SHP77 (cell line): ENCODE results near the gene ABL2.

Experiments
- DNase-seq, 2 experiments: peaks; one replicate each; lab custom pipeline; 2025; lab: John Stamatoyannopoulos, UW

Gene ABL2

GRCh38 chr1:179092896-179093461, 136.5 kb downstream of the ABL2 start:
- no peak for DNase-seq

- DNase-seq = peak in 1 of 2 experiments; percentile 32
Observed at GRCh38 chr1:179091691-179092165, 137.7 kb downstream of the ABL2 start.

DNA sequence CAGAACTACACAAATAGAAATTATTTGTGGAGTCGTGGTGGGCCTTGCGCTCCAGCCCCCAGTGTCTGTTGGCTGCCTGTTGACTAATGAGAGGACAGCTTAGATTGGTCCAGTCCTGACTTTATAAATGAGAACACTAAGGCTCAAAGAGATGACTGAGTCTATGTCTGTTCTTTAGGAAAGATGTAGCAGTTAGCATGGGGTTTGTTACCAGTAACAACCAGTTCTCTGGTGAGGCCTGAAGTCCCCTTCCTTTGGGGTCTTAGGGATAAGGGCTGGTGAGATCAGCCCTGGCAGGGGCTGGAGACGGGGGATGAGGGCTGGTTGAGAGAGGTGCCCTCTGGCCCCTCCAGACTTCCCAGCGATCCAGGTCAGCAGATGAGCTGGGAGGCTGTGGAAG, 138.6 kb downstream of the ABL2 start:
- no peak for DNase-seq

DNA sequence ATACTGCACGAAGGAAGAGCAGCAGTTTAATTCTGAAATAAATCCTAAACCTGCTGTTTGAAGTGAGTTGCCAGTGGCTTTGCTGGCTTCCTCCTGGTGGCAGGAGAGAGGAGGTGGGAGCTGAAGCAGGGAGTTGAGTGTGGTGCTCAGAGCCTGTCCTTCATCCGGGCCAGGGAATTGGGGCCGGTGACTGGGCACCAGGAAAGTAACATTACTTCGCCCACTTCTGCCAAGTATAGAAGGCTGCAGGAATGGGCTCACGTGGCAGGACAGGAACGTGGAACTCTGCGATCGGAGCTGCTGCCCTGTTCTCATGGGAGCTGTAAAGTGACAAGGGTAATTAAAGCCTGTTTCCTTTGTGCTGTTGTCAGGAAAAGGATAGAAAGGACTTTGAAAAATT, 139.0 kb downstream of the ABL2 start:
- no peak for DNase-seq

GRCh38 chr1:179089827-179090482, 139.5 kb downstream of the ABL2 start:
- DNase-seq = no peak

DNA sequence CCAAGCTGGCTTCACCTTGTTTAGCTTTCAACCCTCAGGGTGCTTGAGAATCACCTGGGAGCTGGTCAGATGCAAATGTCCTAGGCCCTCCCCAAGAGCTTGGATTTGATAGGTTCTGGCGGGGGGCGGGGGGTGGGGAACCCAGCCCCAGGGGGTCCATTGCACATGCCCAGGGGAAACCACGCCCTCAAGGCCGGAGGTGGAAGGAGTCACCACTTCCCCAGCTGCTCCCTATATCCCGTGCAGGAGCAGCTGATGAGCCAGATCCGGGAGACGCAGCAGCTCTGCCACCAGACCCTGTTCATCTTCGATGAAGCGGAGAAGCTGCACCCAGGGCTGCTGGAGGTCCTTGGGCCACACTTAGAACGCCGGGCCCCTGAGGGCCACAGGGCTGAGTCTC, 141.8 kb downstream of the ABL2 start:
- no peak for DNase-seq

- DNase-seq = no peak
Observed at GRCh38 chr1:179083533-179083932, 145.9 kb downstream of the ABL2 start.

GRCh38 chr1:179082999-179083335, 146.5 kb downstream of the ABL2 start:
- DNase-seq = no peak

GRCh38 chr1:179082333-179082998, 147.0 kb downstream of the ABL2 start:
- peak in 1 of 2 experiments; percentile 15 for DNase-seq

DNA sequence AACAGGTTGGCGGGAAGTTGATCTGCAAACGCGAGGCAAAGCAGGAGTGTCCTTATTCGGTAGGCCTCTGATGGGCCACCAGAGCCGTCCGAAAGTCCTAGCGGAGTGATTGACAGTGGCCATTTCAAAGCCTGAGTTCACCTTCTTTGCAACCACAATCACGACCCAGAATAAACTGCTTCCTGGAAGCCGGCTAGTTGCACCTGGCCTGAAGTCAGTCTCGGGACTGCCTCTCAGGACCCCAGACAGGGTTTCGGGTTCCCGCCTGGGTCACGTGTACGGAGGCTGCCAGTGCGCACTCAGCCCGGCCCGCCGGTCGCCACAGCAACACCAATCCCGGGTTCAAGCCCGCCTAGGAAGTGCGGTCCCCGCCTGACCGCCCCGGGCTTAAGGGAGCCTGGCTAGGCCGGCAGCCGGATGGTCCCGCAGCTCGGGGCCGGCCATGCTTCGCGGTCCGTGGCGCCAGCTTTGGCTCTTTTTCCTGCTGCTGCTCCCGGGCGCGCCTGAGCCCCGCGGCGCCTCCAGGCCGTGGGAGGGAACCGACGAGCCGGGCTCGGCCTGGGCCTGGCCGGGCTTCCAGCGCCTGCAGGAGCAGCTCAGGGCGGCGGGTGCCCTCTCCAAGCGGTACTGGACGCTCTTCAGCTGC, 147.7 kb downstream of the ABL2 start, which contains the start of gene TOR3A:
TOR3A (plus strand) TSS at position 384 of the 646 bp plus-strand sequence; CDS start at position 443, 59 bp downstream.
- DNase-seq = peak; percentile 73 to 89

- no peak for DNase-seq
Observed at GRCh38 chr1:179080866-179081686, 148.4 kb downstream of the ABL2 start.

DNA sequence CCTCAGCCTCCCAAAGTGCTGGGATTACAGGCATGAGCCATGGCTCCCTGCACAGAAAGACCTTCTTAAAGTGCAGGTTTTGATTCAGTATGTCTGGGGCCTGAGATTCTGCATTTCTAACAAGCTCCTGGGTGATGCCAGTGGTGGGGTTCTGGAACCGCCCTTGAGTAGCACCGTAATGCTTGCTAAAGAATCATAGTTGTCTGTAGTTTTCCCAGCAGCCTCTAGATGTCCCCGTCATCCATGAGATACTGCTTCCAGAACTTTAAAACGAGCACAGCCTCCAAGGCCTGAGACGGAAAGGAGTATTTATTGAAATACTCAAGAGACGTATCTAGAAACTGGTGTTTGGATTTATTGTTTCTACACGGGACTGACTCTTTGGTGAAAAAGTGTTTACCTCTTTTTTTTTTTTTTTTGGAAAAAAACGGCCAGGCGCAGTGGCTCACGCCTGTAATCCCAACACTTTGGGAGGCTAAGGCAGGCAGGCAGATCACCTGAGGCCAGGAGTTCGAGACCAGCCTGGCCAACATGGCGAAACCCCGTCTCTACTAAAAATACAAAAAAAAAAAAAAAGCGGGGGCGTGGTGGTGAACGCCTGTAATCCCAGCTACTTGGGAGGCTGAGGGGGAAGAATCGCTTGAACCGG, 150.2 kb downstream of the ABL2 start:
- DNase-seq = peak; percentile 71 to 73

- DNase-seq = no peak
Observed at GRCh38 chr1:179077396-179077795, 152.1 kb downstream of the ABL2 start.

- DNase-seq = no peak
Observed at GRCh38 chr1:179066471-179066870, 163.0 kb downstream of the ABL2 start.

GRCh38 chr1:179061360-179062282, 167.9 kb downstream of the ABL2 start:
- DNase-seq = no peak

- no peak for DNase-seq
Observed at GRCh38 chr1:179058487-179059483, 170.7 kb downstream of the ABL2 start.

- DNase-seq = no peak
Observed at GRCh38 chr1:179055937-179056336, 173.5 kb downstream of the ABL2 start.

GRCh38 chr1:179053486-179053885, 176.0 kb downstream of the ABL2 start:
- DNase-seq = no peak

DNA sequence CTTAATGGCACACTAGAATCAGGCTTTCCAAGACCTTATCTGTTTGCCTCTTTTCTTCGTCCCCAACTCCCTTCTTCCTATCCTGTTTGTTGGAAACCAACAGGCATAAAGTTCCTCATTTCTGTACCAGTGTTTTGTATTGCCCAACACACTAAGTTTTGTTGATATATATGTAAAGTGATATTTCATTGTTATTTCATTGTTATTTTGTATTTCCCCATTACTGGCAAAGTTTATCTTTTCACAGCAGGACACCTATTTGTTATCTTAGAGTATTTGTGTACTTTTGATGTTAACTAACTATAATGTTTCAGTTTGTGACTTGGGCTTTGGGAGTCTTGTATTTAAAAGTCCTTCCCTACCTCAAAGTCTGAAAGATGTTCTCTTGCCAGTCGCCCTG, 176.7 kb downstream of the ABL2 start:
- DNase-seq = no peak
